ENCODE measurements around the gene BICD1.

DNA sequence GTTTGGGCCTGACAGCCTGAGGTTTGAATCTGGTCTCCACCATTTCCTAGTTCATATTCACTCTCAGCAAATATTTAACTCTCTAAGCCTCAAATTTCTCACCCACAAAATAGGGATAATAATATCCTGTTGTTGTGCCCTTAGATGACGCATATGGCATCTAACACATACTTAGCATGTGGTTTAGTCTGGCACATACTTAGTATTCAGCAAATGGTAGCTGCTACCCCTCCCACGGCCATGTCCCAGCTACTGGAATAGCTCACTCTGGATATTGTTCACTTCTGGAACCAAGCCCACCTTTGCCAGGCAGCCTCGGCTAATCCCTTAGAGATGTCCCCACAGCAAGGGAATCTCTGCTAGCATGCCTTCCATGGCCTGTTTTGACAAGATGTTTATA lies 53.3 kb downstream of the BICD1 start:
- TF ChIP-seq, protein P1, sequence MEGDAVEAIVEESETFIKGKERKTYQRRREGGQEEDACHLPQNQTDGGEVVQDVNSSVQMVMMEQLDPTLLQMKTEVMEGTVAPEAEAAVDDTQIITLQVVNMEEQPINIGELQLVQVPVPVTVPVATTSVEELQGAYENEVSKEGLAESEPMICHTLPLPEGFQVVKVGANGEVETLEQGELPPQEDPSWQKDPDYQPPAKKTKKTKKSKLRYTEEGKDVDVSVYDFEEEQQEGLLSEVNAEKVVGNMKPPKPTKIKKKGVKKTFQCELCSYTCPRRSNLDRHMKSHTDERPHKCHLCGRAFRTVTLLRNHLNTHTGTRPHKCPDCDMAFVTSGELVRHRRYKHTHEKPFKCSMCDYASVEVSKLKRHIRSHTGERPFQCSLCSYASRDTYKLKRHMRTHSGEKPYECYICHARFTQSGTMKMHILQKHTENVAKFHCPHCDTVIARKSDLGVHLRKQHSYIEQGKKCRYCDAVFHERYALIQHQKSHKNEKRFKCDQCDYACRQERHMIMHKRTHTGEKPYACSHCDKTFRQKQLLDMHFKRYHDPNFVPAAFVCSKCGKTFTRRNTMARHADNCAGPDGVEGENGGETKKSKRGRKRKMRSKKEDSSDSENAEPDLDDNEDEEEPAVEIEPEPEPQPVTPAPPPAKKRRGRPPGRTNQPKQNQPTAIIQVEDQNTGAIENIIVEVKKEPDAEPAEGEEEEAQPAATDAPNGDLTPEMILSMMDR (conservative IDR thresholded peaks at IDR 0.05) = no peak
- TF ChIP-seq ZFX (IDR thresholded peaks at IDR 0.05) = no peak
